Skeletal muscle satellite cell (primary cell): ENCODE measurements around the gene KRT40. TPM values are rescaled to one million over a fixed set of nuclear protein-coding genes. Genes with fewer than 3 reads are reported as not detected.
A peak's percentile ranks its signal among the peaks of the same experiment; 100 is the strongest.

Experiments
- H3K27me3 ChIP-seq: 2 replicates; pipeline ENCODE4 v1.7.0; 2013; ENCODE audit warnings: low read length; ENCODE audit not compliant: control insufficient read depth, insufficient read depth
- H3K36me3 ChIP-seq: 2 replicates; pipeline ENCODE4 v1.7.0; 2013; ENCODE audit warnings: mild to moderate bottlenecking, control low read depth, low read length; ENCODE audit not compliant: insufficient read depth
- H3K4me1 ChIP-seq: 2 replicates; pipeline ENCODE4 v1.7.0; 2013; ENCODE audit warnings: low read length; ENCODE audit not compliant: control insufficient read depth, insufficient read depth
- H3K4me2 ChIP-seq: 2 replicates; pipeline ENCODE4 v1.7.0; 2013; ENCODE audit warnings: mild to moderate bottlenecking, low read length
- H3K4me3 ChIP-seq: 2 replicates; pipeline ENCODE4 v1.7.0; 2013; ENCODE audit warnings: low read length
- H3K9ac ChIP-seq: 2 replicates; pipeline ENCODE4 v1.7.0; 2013; ENCODE audit warnings: mild to moderate bottlenecking, low read depth, low read length, moderate library complexity
- H3K9me3 ChIP-seq: replicated peaks from 2 replicates; pipeline ENCODE4 v1.7.0; 2013; ENCODE audit warnings: mild to moderate bottlenecking, control low read depth, low read length
- total RNA-seq: library from RNA; depleted of rRNA; stranded (reverse); fragments of >200 nt; gene quantifications from 2 replicates; pipeline ENCODE4 v1.2.3, GENCODE V29; 2012; rRNA removed

KRT40 gene
- not detected in 2 replicates for total RNA-seq

DNA sequence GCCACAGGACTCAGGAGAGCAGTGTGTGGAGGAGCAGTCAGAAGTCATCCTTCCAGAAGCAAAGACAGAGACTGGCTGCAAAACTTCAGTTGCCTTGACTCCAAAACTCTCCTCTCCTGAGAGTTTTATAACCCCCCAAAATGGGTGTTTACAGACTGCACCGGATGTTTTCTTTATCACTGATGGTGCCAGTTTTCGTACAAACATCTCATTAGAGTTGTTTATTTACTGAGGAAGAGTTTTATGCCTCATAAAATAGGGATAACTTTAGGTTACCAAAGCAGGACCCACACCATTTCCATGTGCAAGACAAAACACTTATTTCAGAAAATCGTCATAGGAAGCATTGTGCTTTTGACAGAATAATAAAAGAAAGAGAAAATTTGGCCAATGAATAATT, at the start of gene KRT40:
Gene KRT40 (minus strand): TSS at position 101 of the 400 bp plus-strand sequence. CDS start 53 bp downstream, at position 48.
- no peak within 1 kb of the TSS for H3K9ac ChIP-seq
- no peaks in the 10 kb centered on the region for H3K27me3 ChIP-seq
- no peak within 1 kb of the TSS for H3K4me2 ChIP-seq
- no peak within 1 kb of the TSS for H3K4me3 ChIP-seq
- peaks cover 8% of the 10 kb centered on the region for H3K4me1 ChIP-seq
- H3K9me3 ChIP-seq: no peaks in the 10 kb centered on the region
- H3K36me3 ChIP-seq: no peaks in the 10 kb centered on the region

GRCh38 chr17:41029633-41030245, 45.6 kb upstream of the KRT40 start, which contains the start of gene KRTAP1-4:
TSS of gene KRTAP1-4 (minus strand) at chr17:41030195. CDS start at chr17:41030078, 117 bp downstream.
- Histone ChIP-seq H3K27me3 (no peaks in the 10 kb centered on the region), H3K9me3 (no peaks in the 10 kb centered on the region), H3K4me3 (no peak within 1 kb of the TSS), H3K4me2 (no peak within 1 kb of the TSS), H3K4me1 (peaks cover 18% of the 10 kb centered on the region), H3K36me3 (no peaks in the 10 kb centered on the region), H3K9ac (no peak within 1 kb of the TSS)

DNA sequence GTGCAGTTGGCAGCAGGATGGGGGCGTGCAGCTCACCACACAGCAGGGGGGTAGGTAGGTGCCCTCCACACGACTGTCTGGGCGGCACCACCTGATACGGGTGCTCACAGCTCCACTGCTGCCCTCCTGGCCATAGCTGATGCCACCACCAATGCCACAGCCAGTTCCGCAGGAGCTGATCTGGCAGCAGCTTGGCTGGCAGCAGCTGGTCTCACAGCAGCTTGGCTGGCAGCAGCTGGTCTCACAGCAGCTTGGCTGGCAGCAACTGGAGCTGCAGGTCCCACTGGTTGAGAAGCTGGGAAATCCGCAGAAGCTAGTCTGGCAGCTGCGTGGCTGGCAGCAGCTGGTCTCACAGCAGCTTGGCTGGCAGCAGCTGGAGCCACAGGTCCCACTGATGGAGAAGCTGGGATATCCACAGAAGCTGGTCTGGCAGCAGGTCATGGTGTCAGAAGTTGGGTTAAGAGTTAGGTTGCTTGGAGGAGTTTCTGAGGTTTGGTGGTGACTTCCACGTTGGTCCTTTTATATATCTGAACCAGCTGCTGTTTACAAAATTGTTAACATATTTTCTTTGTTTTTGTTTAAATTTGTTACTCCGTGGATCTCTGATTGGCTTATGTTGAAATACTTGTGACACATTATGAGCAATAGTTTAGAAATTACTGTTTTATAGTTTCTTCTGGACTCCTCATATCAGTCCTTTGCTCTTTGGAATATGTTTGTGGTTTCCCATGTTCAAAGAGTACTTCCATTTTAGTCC, 42.8 kb upstream of the KRT40 start, which contains the start of gene KRTAP1-5:
Gene KRTAP1-5 (minus strand): TSS at position 494 of the 757 bp plus-strand sequence. CDS start 53 bp downstream, at position 441.
- H3K4me1 ChIP-seq: peaks cover 18% of the 10 kb centered on the region
- peak within 1 kb of the TSS; percentile 51 for H3K4me3 ChIP-seq
- H3K9ac ChIP-seq: peak within 1 kb of the TSS; percentile 47
- H3K9me3 ChIP-seq: no peaks in the 10 kb centered on the region
- H3K36me3 ChIP-seq: no peaks in the 10 kb centered on the region
- peak within 1 kb of the TSS; percentile 67 for H3K4me2 ChIP-seq
- no peaks in the 10 kb centered on the region for H3K27me3 ChIP-seq

GRCh38 chr17:41024697-41025096, 40.6 kb upstream of the KRT40 start:
- H3K4me2 ChIP-seq: no peak overlapping the region
- no peaks in the 10 kb centered on the region for H3K27me3 ChIP-seq
- peaks cover 18% of the 10 kb centered on the region for H3K4me1 ChIP-seq
- H3K9ac ChIP-seq: no peak overlapping the region
- H3K9me3 ChIP-seq: no peaks in the 10 kb centered on the region
- no peak overlapping the region for H3K4me3 ChIP-seq
- no peaks in the 10 kb centered on the region for H3K36me3 ChIP-seq

- no peaks in the 10 kb centered on the region for H3K9me3 ChIP-seq
- no peaks in the 10 kb centered on the region for H3K36me3 ChIP-seq
- no peaks in the 10 kb centered on the region for H3K27me3 ChIP-seq
- H3K4me3 ChIP-seq: no peak overlapping the region
- H3K4me1 ChIP-seq: no peaks in the 10 kb centered on the region
- H3K4me2 ChIP-seq: no peak overlapping the region
- no peak overlapping the region for H3K9ac ChIP-seq
Observed at GRCh38 chr17:41020336-41020735, 36.2 kb upstream of the KRT40 start.

- no peaks in the 10 kb centered on the region for H3K36me3 ChIP-seq
- no peaks in the 10 kb centered on the region for H3K27me3 ChIP-seq
- H3K9ac ChIP-seq: no peak overlapping the region
- H3K9me3 ChIP-seq: no peaks in the 10 kb centered on the region
- H3K4me2 ChIP-seq: no peak overlapping the region
- no peaks in the 10 kb centered on the region for H3K4me1 ChIP-seq
- H3K4me3 ChIP-seq: no peak overlapping the region
Observed at GRCh38 chr17:41019415-41019814, 35.3 kb upstream of the KRT40 start.

- no peaks in the 10 kb centered on the region for H3K27me3 ChIP-seq
- H3K36me3 ChIP-seq: no peaks in the 10 kb centered on the region
- H3K4me3 ChIP-seq: no peak overlapping the region
- no peak overlapping the region for H3K9ac ChIP-seq
- H3K4me1 ChIP-seq: peaks cover 3% of the 10 kb centered on the region
- no peak overlapping the region for H3K4me2 ChIP-seq
- no peaks in the 10 kb centered on the region for H3K9me3 ChIP-seq
Observed at GRCh38 chr17:41018541-41018940, 34.4 kb upstream of the KRT40 start.

DNA sequence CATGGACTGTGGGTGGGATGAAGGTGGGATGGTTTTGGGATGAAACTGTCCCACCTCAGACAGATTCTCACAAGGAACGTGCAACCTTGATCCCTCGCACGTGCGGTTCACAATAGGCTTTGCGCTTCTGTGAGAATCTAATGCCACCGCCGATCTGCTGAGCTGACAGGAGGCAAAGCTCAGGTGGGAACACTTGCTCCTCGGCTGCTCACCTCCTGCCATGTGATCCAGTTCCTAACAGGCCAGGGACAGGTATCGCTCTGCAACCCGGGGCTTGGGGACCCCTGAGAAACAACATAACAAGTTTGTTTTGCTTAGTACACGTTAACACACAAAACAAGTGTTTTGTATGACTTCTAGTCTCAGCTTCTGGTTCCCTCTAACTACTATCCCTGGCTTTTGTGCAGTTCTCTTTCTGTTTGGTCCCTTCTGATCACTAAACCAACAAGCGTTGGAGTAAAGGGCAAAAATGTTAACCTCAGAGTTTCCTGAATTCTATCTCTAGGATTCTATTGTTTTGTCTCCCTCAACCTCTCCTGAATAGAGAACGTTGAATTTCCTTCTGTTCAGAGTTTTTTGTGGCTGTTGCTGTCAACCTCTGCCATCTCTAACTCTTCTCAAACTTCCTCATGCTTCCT, 32.6 kb upstream of the KRT40 start:
- Histone ChIP-seq H3K27me3 (no peaks in the 10 kb centered on the region), H3K36me3 (no peaks in the 10 kb centered on the region), H3K9ac (no peak overlapping the region)

DNA sequence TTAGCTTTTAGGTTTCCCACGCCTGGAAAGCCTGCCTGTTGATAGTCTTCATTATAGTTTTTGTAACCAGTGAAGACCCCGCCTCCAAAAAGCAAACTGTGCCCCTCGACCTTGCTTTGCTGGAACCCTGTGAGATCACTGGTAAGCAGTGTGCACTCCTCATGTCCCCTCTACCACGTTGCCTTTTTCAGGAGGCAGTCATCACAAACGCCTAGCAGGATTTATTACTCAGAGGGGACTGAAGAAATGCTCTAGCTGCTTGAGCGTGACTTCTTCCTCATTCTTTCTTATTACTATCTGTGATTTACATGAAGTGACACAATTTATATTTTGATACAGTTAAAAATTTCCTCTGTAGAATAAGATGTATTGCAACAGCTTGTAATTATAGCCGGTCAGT, 31.3 kb upstream of the KRT40 start:
- Histone ChIP-seq H3K4me2 (no peak overlapping the region), H3K4me3 (no peak overlapping the region), H3K27me3 (no peaks in the 10 kb centered on the region), H3K36me3 (no peaks in the 10 kb centered on the region), H3K9me3 (no peaks in the 10 kb centered on the region), H3K4me1 (peaks cover 10% of the 10 kb centered on the region), H3K9ac (no peak overlapping the region)

More for the DNA sequence above, 32.6 kb upstream of the KRT40 start:
- H3K4me2 ChIP-seq: no peak overlapping the region
- H3K9me3 ChIP-seq: no peaks in the 10 kb centered on the region
- H3K4me1 ChIP-seq: peaks cover 10% of the 10 kb centered on the region
- no peak overlapping the region for H3K4me3 ChIP-seq

DNA sequence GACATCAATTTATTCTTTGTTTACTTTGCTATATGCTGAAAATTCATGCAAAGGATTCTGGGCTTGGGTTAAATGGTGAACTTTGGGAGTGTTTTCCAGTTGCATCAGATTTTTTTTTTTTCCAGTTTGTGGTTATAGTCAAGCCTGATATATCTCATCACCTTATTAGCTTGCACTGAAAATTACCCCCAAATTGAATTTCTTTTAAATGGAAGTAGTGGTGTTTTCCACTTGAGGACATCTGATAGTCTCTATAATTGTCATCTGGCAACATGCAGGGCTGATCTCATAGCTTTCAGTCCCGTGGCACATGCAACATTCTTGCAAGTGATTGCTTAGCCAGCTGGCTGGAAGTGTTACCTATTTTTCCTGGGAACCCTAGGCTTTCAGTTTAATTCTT, 29.5 kb upstream of the KRT40 start:
- H3K9me3 ChIP-seq: no peaks in the 10 kb centered on the region
- H3K4me2 ChIP-seq: no peak overlapping the region
- no peaks in the 10 kb centered on the region for H3K27me3 ChIP-seq
- H3K36me3 ChIP-seq: no peaks in the 10 kb centered on the region
- no peak overlapping the region for H3K9ac ChIP-seq
- H3K4me1 ChIP-seq: peaks cover 10% of the 10 kb centered on the region
- H3K4me3 ChIP-seq: no peak overlapping the region

GRCh38 chr17:41013181-41013580, 29.1 kb upstream of the KRT40 start:
- no peak overlapping the region for H3K4me2 ChIP-seq
- no peak overlapping the region for H3K9ac ChIP-seq
- H3K9me3 ChIP-seq: no peaks in the 10 kb centered on the region
- no peak overlapping the region for H3K4me3 ChIP-seq
- H3K27me3 ChIP-seq: no peaks in the 10 kb centered on the region
- peaks cover 10% of the 10 kb centered on the region for H3K4me1 ChIP-seq
- H3K36me3 ChIP-seq: no peaks in the 10 kb centered on the region
